BE2C (cell line): ENCODE results near the gene AGAP1.

Source experiments
- DNase-seq: peaks from one replicate; pipeline ENCODE4 v3.0.0-alpha.2; 2020
- H3K27me3 ChIP-seq: fragments of 250-450 bp; sonication (Bioruptor Pico); 2 replicates; pipeline ENCODE4 v1.5.1; 2020; ENCODE audit warnings: mild to moderate bottlenecking
- H3K36me3 ChIP-seq: fragments of 250-450 bp; sonication (Bioruptor Pico); 2 replicates; pipeline ENCODE4 v1.5.1; 2020; ENCODE audit warnings: mild to moderate bottlenecking
- H3K4me1 ChIP-seq: fragments of 250-450 bp; sonication (Bioruptor Pico); 2 replicates; pipeline ENCODE4 v1.5.1; 2020
- H3K4me3 ChIP-seq: 2 replicates; pipeline ENCODE4 v1.5.1; 2011; ENCODE audit warnings: low read depth, low read length
- H3K9me3 ChIP-seq: fragments of 250-450 bp; sonication (Bioruptor Pico); 2 replicates; pipeline ENCODE4 v1.5.1; 2020
- CTCF ChIP-seq: IDR thresholded peaks from 2 replicates; pipeline ENCODE4 v1.5.1; 2012; ENCODE audit warnings: mild to moderate bottlenecking, low read depth, low read length

Gene AGAP1

GRCh38 chr2:236168110-236169080 is 674.6 kb downstream of the AGAP1 start, which contains the start of gene GBX2:
GBX2 (minus strand) TSS chr2:236168386; CDS start chr2:236167971, 415 bp downstream.
- DNase-seq = peak; percentile 68
- TF ChIP-seq CTCF = no peak
- peaks cover 4% of the 10 kb centered on the region; the same call in 1 of the 2 replicates for H3K9me3 ChIP-seq
- H3K4me1 ChIP-seq = no peaks in the 10 kb centered on the region; the same call in 1 of the 2 replicates
- H3K27me3 ChIP-seq = peaks cover 100% of the 10 kb centered on the region
- peak within 1 kb of the TSS; percentile 15; the same call in 1 of the 2 replicates for H3K4me3 ChIP-seq
- no peaks in the 10 kb centered on the region for H3K36me3 ChIP-seq

GRCh38 chr2:236169151-236169721 is 675.4 kb downstream of the AGAP1 start:
- Histone ChIP-seq H3K36me3 (no peaks in the 10 kb centered on the region), H3K4me3 (no peak overlapping the region), H3K4me1 (no peaks in the 10 kb centered on the region; the same call in 1 of the 2 replicates), H3K27me3 (peaks cover 100% of the 10 kb centered on the region), H3K9me3 (peaks cover 4% of the 10 kb centered on the region; the same call in 1 of the 2 replicates)
- DNase-seq = no peak
- no peak for TF ChIP-seq CTCF

GRCh38 chr2:236169741-236170589 is 676.1 kb downstream of the AGAP1 start:
- no peak overlapping the region for H3K4me3 ChIP-seq
- peaks cover 4% of the 10 kb centered on the region; the same call in 1 of the 2 replicates for H3K9me3 ChIP-seq
- no peak for TF ChIP-seq CTCF
- DNase-seq = no peak
- H3K4me1 ChIP-seq = no peaks in the 10 kb centered on the region
- H3K36me3 ChIP-seq = no peaks in the 10 kb centered on the region
- peaks cover 100% of the 10 kb centered on the region for H3K27me3 ChIP-seq

GRCh38 chr2:236170590-236171165 is 676.8 kb downstream of the AGAP1 start:
- Histone ChIP-seq H3K9me3 (peaks cover 4% of the 10 kb centered on the region; the same call in 1 of the 2 replicates), H3K4me1 (no peaks in the 10 kb centered on the region), H3K27me3 (peaks cover 99% of the 10 kb centered on the region), H3K4me3 (no peak overlapping the region), H3K36me3 (no peaks in the 10 kb centered on the region)
- no peak for TF ChIP-seq CTCF
- DNase-seq = no peak

- Histone ChIP-seq H3K36me3 (no peaks in the 10 kb centered on the region), H3K4me1 (no peaks in the 10 kb centered on the region)
Observed at GRCh38 chr2:236171181-236171679, 677.4 kb downstream of the AGAP1 start.

More at GRCh38 chr2:236171181-236171679, 677.4 kb downstream of the AGAP1 start:
- no peak overlapping the region for H3K4me3 ChIP-seq
- H3K27me3 ChIP-seq = peaks cover 99% of the 10 kb centered on the region
- no peak for DNase-seq
- peaks cover 4% of the 10 kb centered on the region; the same call in 1 of the 2 replicates for H3K9me3 ChIP-seq
- TF ChIP-seq CTCF = no peak
